C1 segment of cervical spinal cord (tissue), 14 donors: Measurements from ENCODE around the gene NFE2.

Source experiments
- DNase-seq, 14 donors: peaks; one replicate each; lab custom pipeline; 2025; lab: John Stamatoyannopoulos, UW

The NFE2 gene

DNA sequence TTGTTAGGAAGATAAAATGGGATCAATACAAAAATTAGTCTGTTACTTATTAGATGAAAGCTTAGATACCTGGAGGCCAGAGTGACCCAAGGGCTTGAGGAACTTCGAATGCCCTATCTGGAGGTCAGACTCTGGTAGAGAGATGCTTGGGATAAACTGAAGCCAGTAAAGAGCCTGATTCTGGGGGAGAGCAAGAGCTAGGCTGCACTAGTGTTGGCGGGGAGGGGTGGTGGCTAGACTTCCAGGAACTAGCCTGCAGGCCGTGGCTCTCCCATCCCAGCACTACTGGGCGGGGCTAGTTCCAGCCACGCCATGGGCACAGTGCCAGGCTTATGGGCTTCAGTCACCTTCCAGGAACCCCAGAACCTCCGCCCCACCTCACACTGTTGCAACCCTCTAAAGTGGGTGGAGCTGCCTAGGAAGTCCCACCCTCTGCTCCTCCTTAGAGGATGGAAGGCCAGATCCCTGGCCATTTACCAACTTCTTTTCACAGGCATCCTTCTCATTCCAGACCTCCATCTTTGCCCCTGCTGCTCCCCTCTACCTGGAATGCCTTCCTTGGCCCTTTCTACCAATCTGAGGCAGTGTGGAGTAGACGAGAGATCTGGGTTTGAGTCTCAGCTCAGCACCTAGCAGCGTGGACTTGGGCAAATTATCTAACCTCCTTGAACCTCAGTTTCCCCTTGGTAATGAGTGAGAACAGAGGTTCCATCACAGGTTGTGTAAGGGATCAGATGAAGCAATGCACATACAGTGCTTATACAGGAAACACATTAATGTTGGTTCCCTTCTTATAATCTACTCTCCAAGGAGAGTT lies 6.3 kb upstream of the NFE2 start:
- DNase-seq, result no peak

GRCh38 chr12:54304187-54304810 lies 3.5 kb upstream of the NFE2 start:
- DNase-seq, result peak in 1 of 14 donors; percentile 43

- no peak for DNase-seq
These were observed 2.8 kb upstream of the NFE2 start for GRCh38 chr12:54303640-54304039.

DNA sequence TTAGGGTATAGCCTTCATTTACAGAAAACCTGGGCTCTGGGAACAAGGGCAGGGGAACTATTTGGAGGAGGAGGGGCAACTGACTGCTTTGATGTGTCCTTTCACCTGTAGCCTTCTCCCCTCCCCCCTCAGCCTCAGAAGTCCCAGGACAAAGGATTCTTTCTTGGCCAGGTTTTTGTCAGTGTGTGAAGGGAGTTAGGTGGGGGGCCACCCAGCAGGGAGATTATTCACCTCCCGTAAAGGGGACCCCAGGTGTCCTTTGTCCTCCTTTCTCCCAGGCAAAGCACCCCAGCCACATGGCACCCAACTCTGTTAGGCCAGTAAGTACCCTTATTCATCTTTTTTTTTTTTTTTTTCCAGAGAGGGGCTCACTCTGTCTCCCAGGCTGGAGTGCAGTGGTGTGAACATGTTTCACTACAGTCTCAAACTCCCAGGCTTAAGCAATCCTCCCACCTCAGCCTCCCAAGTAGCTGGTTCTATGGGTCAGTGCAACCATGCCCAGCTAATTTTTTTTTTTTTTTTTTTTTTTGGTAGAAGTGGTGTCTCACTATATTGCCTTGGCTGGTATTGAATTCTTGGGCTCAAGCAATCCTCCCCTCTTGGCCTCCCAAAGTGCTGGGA lies 723 bp upstream of the NFE2 start:
- no peak for DNase-seq

- no peak for DNase-seq
These were observed 537 bp downstream of the NFE2 start for GRCh38 chr12:54300225-54300731.

- no peak for DNase-seq
These were observed 1.1 kb downstream of the NFE2 start for GRCh38 chr12:54299515-54300224.

DNA sequence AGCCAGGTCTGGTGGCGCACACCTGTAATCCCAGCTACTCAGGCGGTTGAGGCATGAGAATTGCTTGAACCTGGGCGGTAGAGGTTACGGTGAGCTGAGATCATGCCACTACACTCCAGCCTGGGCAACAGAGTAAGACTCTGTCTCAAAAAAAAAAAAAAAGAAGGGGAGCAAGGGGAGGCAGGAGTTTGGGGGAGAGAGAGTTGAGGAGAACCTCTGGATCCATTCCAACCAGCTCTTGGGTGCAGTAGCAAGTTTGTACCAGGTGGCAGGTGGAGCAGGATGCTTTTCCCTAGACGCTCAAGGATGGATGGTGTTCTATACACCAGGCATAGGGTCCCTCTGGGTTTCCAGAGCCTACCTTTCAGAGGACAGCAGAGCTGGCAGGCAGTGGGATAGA lies 1.9 kb downstream of the NFE2 start:
- DNase-seq, result no peak

- no peak for DNase-seq
These were observed 4.3 kb downstream of the NFE2 start for GRCh38 chr12:54296393-54297099.

- DNase-seq, result peak in 1 of 14 donors; percentile 41
These were observed 5.8 kb downstream of the NFE2 start for GRCh38 chr12:54294953-54295566.

GRCh38 chr12:54294152-54294952 lies 6.5 kb downstream of the NFE2 start:
- DNase-seq, result peak in 11 of 14 donors; percentile 10 to 81 (median 49)

DNA sequence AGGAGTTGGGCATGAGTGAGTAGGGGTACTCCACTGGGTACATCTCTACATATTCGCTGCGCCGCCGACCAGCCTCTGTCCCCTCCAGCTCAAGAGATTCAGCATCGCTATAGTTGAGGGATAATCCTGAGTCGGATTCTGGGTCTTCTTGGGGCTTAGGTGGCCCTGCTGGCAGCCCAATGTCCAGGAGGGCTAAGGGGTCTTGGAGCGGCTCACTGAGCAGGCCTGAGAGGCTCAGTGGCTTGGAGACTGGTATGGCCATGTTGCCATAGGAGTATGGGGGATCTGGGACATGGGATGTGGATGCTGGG lies 7.9 kb downstream of the NFE2 start:
- no peak for DNase-seq

GRCh38 chr12:54292083-54292930 lies 8.5 kb downstream of the NFE2 start:
- DNase-seq, result no peak

DNA sequence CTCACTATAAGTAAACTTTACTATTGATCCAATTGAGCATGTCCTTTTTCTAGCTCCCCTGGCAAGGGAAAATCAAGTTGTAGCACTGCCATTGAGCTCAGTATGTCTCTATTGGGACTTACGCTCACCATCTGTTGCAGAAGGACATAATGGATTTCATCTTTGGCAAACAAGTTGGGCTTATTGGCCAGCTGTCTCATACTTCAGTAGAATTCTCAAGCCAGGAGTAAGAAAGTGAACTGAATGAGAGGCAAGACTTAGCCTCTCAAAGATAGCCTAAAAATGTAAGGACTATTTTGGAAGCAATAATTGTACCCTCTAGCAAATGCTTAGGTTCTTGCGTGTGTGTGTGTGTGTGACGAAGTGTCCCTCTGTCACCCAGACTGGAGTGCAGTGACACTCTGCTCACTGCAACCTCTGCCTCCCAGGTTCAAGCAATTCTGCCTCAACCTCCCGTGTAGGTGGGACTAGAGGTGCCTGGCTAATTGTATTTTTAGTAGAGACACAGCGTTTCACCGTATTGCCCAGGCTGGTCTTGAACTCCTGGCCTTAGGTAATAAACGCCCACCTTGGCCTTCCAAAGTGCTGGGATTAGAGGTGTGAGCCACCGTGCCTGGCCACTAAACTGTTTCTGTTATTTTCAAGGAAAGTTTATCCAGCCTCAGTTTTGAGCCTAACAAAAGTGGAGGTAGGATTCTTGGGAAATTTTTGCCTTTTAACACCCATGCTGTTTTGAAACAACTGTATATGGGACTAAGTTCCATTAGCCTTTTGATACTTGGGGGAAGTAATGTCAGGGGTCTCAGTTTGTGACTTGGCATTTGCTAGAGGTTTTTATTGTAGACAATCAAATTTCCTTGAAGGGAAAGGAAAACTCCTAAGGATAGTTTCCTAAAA lies 13.3 kb downstream of the NFE2 start:
- DNase-seq, result peak in 1 of 14 donors; percentile 19

DNA sequence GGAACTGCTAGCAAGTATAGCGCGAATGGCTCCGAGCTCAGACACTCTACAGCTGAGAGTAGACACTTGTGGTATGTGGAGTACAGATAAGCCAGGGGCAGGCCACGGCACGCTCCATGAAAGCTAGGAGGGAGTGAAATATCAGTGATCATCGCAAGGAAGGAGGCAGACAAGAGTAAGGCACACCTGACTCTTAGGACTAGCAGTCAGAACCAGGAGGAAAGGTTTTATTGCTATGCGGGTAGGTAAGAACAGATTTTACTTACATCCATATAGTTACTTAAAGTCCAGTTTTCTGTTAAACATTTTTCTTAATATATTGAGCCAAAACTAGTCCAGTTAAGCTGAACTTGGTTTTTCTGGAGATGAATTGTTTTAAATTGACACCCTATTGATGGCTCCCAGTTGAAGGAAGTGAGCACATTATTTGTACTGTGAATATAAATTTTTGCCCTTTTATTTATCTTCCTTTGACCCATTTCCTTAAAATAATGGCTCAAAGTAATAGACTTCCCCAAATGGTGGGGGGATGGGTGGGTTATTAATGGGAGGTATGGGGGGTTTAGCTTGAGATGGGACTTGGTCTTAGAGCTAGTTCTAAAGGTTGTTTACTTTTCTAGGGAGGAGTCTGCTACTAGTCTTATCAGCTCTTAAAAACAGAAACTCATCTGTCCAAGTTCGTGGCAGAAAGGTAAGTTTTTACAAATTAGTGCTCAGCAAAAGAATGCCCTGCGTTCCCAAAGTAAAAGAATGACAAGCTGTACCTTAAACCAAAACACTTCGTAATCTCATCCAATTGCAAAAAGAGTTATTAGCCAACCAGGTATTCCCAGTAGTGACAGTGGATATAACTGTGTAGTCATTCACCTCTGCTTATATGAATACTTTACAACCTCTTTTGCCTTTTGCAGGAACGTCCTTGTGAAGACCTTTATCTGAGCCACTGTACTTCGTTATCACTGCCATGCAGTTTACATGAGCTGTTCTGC lies 14.5 kb downstream of the NFE2 start:
- no peak for DNase-seq

GRCh38 chr12:54285150-54286041 lies 15.4 kb downstream of the NFE2 start:
- DNase-seq, result no peak
